Measurements from ENCODE around the gene MISP.

DNA sequence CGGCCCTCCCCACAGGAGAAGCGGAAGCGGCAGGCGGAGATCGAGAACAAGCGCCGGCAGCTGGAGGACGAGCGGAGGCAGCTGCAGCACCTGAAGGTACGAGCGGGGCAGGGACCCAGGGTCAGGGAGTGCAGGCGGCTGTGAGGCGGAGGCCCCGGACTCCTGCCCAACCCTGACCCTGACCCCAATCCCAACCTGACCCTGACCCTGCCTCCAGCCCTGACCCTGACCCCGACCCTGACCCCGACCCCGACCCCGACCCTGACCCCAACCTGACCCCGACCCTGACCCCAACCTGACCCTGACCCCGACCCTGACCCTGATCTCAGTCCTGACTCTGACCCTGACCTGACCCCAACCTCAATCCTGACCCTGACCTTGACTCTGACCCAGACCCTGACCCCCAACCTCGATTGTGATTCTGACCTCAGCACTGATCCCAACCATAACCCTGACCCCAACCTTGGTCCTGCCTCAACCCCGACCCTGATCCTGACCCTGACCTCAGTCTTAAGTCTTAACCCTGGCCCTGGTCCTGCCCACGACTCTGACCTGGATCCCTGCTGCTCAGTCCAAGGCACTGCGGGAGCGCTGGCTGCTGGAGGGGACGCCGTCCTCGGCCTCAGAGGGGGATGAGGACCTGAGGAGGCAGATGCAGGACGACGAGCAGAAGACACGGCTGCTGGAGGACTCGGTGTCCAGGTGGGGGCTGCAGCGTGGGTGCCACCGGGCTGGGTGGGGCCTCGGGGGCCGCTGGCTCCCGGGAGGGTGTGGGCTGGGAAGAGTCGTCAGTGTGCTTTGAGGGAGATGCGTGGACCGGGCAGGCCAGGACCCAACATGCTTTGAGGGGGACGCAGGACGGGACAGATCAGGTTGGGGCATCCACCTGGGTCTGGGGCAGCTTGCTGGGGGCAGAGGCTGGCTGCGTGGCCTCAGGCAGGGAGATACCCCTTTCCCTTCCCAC is 23.6 kb upstream of the MISP start:
- no peak for TF ChIP-seq POLR2A (IDR thresholded peaks at IDR 0.05)
- no peak for TF ChIP-seq CTCF (IDR thresholded peaks at IDR 0.05)
- no peak for TF ChIP-seq POLR2AphosphoS5 (IDR thresholded peaks at IDR 0.05)

All from breast epithelium (tissue), 3 donors.